ENCODE data around the gene PLCH1.

Gene PLCH1

GRCh38 chr3:155330370-155330769 is 414.5 kb downstream of the PLCH1 start:
- H3K27me3 ChIP-seq (ENCODE audit: control insufficient read depth in 1 of 2, insufficient read depth in 2 of 2, low read length in 2 of 2), result no peaks in the 10 kb centered on the region
- H3K9ac ChIP-seq (ENCODE audit: low read depth in 1 of 2, low read length in 2 of 2), result no peak overlapping the region
- H3K27ac ChIP-seq (ENCODE audit: low read depth, low read length), result no peak overlapping the region
- no peaks in the 10 kb centered on the region for H3K9me3 ChIP-seq (ENCODE audit: control insufficient read depth in 1 of 2, low read length in 2 of 2)
- H3K36me3 ChIP-seq (ENCODE audit: control insufficient read depth in 1 of 2, insufficient read depth in 2 of 2, low read length in 2 of 2), result no peaks in the 10 kb centered on the region
- no peak overlapping the region for H3K4me3 ChIP-seq (ENCODE audit: low read depth in 1 of 2, low read length in 2 of 2)
- peaks cover 6 to 11% of the 10 kb centered on the region in 2 donors for H3K4me1 ChIP-seq (ENCODE audit: control insufficient read depth in 1 of 2, insufficient read depth in 2 of 2, low read length in 2 of 2)

DNA sequence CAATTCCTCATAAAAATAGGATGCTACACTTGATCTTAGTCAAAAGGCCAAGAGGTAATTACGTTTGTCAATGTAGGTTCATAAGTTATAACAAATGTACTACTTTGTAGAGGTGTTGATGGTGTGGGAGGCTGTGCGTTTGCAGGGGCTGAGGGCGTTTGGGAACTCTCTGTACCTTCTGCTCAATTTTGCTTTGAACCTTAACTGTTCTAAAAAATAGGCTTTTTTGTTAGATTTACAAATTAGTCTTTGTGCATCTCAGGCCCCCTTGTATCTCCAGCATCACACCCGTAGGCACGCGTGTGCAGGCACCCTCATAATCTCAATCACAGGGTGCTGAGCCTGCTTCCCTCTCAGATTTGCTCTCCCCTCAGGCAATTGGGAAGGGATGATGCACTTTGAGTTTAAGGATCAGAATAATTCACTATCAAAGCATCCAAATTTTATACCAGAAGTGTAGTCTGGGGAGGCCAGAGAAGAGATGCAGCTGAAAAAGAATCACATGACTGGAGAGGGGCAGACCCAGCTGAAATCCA is 415.3 kb downstream of the PLCH1 start:
- Histone ChIP-seq H3K4me1 (ENCODE audit: control insufficient read depth in 1 of 2, insufficient read depth in 2 of 2, low read length in 2 of 2) (peaks cover 6 to 11% of the 10 kb centered on the region in 2 donors), H3K27me3 (ENCODE audit: control insufficient read depth in 1 of 2, insufficient read depth in 2 of 2, low read length in 2 of 2) (no peaks in the 10 kb centered on the region), H3K4me3 (ENCODE audit: low read depth in 1 of 2, low read length in 2 of 2) (no peak overlapping the region), H3K27ac (ENCODE audit: low read depth, low read length) (no peak overlapping the region), H3K36me3 (ENCODE audit: control insufficient read depth in 1 of 2, insufficient read depth in 2 of 2, low read length in 2 of 2) (no peaks in the 10 kb centered on the region), H3K9ac (ENCODE audit: low read depth in 1 of 2, low read length in 2 of 2) (no peak overlapping the region), H3K9me3 (ENCODE audit: control insufficient read depth in 1 of 2, low read length in 2 of 2) (no peaks in the 10 kb centered on the region)

DNA sequence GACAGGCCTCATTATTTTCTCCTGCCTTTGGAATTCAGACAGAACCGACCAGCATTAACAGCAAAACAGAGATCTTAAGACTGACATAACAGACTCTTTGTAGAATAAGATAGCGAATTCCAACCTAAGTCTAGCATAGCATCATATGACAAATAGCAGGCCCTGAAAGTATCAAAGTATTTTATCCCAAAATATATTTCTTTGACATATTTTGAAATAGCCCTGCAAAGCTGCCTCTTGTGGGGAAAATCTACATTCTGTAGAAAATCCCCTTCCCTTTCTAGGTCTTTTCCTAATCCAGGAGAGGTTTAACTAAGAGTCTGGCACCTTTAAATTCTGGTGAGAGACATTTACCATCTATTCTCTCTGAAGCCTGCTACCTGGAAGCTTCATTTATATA is 417.0 kb downstream of the PLCH1 start:
- H3K4me1 ChIP-seq (ENCODE audit: control insufficient read depth in 1 of 2, insufficient read depth in 2 of 2, low read length in 2 of 2), result peaks cover 6 to 11% of the 10 kb centered on the region in 2 donors
- H3K9ac ChIP-seq (ENCODE audit: low read depth in 1 of 2, low read length in 2 of 2), result no peak overlapping the region
- H3K4me3 ChIP-seq (ENCODE audit: low read depth in 1 of 2, low read length in 2 of 2), result no peak overlapping the region
- no peaks in the 10 kb centered on the region for H3K9me3 ChIP-seq (ENCODE audit: control insufficient read depth in 1 of 2, low read length in 2 of 2)
- no peaks in the 10 kb centered on the region for H3K27me3 ChIP-seq (ENCODE audit: control insufficient read depth in 1 of 2, insufficient read depth in 2 of 2, low read length in 2 of 2)
- no peaks in the 10 kb centered on the region for H3K36me3 ChIP-seq (ENCODE audit: control insufficient read depth in 1 of 2, insufficient read depth in 2 of 2, low read length in 2 of 2)
- H3K27ac ChIP-seq (ENCODE audit: low read depth, low read length), result no peak overlapping the region

DNA sequence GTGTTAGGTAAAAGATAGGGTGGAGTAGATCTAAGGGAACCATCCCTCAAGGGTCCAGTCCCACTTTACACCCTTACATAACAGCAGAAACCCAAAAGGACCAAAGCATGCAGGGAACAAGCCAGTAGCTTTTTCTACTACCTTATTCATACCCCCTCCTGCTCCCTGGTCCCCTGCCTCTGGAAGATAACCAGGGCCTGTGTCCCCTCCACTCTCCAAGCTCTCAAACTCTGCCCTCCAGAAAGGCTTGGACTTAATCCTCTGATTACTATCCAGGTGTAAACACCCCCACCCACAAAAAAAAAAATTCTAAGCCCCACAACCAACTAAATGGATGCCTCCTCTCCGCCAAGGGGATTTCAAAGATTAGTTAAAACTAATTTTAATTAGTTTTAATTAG is 417.4 kb downstream of the PLCH1 start:
- H3K9me3 ChIP-seq (ENCODE audit: control insufficient read depth in 1 of 2, low read length in 2 of 2), result no peaks in the 10 kb centered on the region
- H3K4me3 ChIP-seq (ENCODE audit: low read depth in 1 of 2, low read length in 2 of 2), result no peak overlapping the region
- no peak overlapping the region for H3K9ac ChIP-seq (ENCODE audit: low read depth in 1 of 2, low read length in 2 of 2)
- no peaks in the 10 kb centered on the region for H3K27me3 ChIP-seq (ENCODE audit: control insufficient read depth in 1 of 2, insufficient read depth in 2 of 2, low read length in 2 of 2)
- no peak overlapping the region for H3K27ac ChIP-seq (ENCODE audit: low read depth, low read length)
- no peaks in the 10 kb centered on the region for H3K36me3 ChIP-seq (ENCODE audit: control insufficient read depth in 1 of 2, insufficient read depth in 2 of 2, low read length in 2 of 2)
- peaks cover 6 to 11% of the 10 kb centered on the region in 2 donors for H3K4me1 ChIP-seq (ENCODE audit: control insufficient read depth in 1 of 2, insufficient read depth in 2 of 2, low read length in 2 of 2)

DNA sequence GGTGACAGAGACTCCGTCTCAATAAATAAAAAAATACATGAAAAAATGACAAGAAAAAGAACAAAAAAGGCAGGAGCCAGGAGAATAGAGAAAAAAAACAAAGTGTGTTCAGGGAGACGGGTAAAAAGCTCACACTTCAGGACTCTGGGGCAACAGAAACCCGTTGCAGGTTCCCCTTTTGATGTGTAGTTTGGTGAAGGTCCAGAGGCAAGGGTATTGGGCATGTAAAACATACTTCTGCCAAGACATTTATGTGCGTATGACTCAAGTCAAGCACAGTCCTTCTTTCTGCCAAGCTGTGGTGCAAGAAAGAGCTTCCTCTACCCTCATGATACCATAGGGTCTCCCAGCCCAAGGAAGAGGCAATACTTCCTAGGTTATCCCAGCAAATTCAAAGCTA is 418.0 kb downstream of the PLCH1 start:
- peaks cover 6 to 11% of the 10 kb centered on the region in 2 donors for H3K4me1 ChIP-seq (ENCODE audit: control insufficient read depth in 1 of 2, insufficient read depth in 2 of 2, low read length in 2 of 2)
- H3K27me3 ChIP-seq (ENCODE audit: control insufficient read depth in 1 of 2, insufficient read depth in 2 of 2, low read length in 2 of 2), result no peaks in the 10 kb centered on the region
- no peaks in the 10 kb centered on the region for H3K36me3 ChIP-seq (ENCODE audit: control insufficient read depth in 1 of 2, insufficient read depth in 2 of 2, low read length in 2 of 2)
- H3K27ac ChIP-seq (ENCODE audit: low read depth, low read length), result no peak overlapping the region
- H3K9me3 ChIP-seq (ENCODE audit: control insufficient read depth in 1 of 2, low read length in 2 of 2), result no peaks in the 10 kb centered on the region
- H3K4me3 ChIP-seq (ENCODE audit: low read depth in 1 of 2, low read length in 2 of 2), result no peak overlapping the region
- no peak overlapping the region for H3K9ac ChIP-seq (ENCODE audit: low read depth in 1 of 2, low read length in 2 of 2)

GRCh38 chr3:155326244-155326643 is 418.6 kb downstream of the PLCH1 start:
- Histone ChIP-seq H3K27me3 (ENCODE audit: control insufficient read depth in 1 of 2, insufficient read depth in 2 of 2, low read length in 2 of 2) (no peaks in the 10 kb centered on the region), H3K9ac (ENCODE audit: low read depth in 1 of 2, low read length in 2 of 2) (no peak overlapping the region), H3K36me3 (ENCODE audit: control insufficient read depth in 1 of 2, insufficient read depth in 2 of 2, low read length in 2 of 2) (no peaks in the 10 kb centered on the region), H3K4me3 (ENCODE audit: low read depth in 1 of 2, low read length in 2 of 2) (no peak overlapping the region), H3K9me3 (ENCODE audit: control insufficient read depth in 1 of 2, low read length in 2 of 2) (no peaks in the 10 kb centered on the region), H3K27ac (ENCODE audit: low read depth, low read length) (no peak overlapping the region), H3K4me1 (ENCODE audit: control insufficient read depth in 1 of 2, insufficient read depth in 2 of 2, low read length in 2 of 2) (peaks cover 8 to 11% of the 10 kb centered on the region in 2 donors)

All from duodenal mucosa (tissue), 2 donors.